ENCODE measurements around the gene ZMYND8. TPM values are rescaled to one million over a fixed set of nuclear protein-coding genes. Genes with fewer than 3 reads are reported as not detected.
"Not testable (repeated sequence)": the region's sequence is repeated elsewhere in the genome, so short reads cannot be mapped to it uniquely, and the experiment has no call there.

The ZMYND8 gene
- total RNA-seq, 4 donors from 2014 or later = 41.6 to 79.4 (median 60.7) TPM

- Histone ChIP-seq H3K4me3 (no peak overlapping the region), H3K27me3 (no peaks in the 10 kb centered on the region), H3K9me3 (no peaks in the 10 kb centered on the region), H3K4me1 (peaks cover 0 to 5% (median 4%) of the 10 kb centered on the region in 4 donors), H3K36me3 (no peaks in the 10 kb centered on the region), H3K27ac (no peak overlapping the region)
- no peak for TF ChIP-seq POLR2A (IDR thresholded peaks at IDR 0.05)
- no peak for TF ChIP-seq EP300 (IDR thresholded peaks at IDR 0.05; ENCODE audit: low read depth)
- no peak for TF ChIP-seq POLR2AphosphoS5 (IDR thresholded peaks at IDR 0.05)
- TF ChIP-seq CTCF (IDR thresholded peaks at IDR 0.05) = no peak
- no peak for DNase-seq
- in situ Hi-C loops (cut with MboI; ENCODE audit: low pct_ligation_motif_present in 1 of 4, low pct_unique_long_range_greater_than_20kb in 1 of 4, low sequenced_read_pairs in 3 of 4) (loop anchor here (5.0 to 25.0 kb wide), 8 partner anchors 105 to 617 kb away; no protein-coding TSS in a partner anchor), intact Hi-C loops (cut with DNase I; ENCODE audit: low total_unique reads) (loop anchor here (10.0 kb wide), 1 partner anchor 245 kb away; no protein-coding TSS in a partner anchor)
- 68 to 88% methylated on average over 9 to 15 of the region's 15 CpGs for WGBS, 2 donors (ENCODE audit: low coverage in 1 of 2)
Measured at GRCh38 chr20:47379433-47380150, 23.1 kb upstream of the ZMYND8 start.

GRCh38 chr20:47377122-47377722 lies 20.7 kb upstream of the ZMYND8 start:
- DNase-seq = no peak
- no peak overlapping the region for H3K27ac ChIP-seq
- 66 to 88% methylated on average over 2 to 4 of the region's 4 CpGs for WGBS, 2 donors (ENCODE audit: low coverage in 1 of 2)
- peaks cover 0 to 8% (median 0%) of the 10 kb centered on the region in 4 donors for H3K4me1 ChIP-seq
- H3K4me3 ChIP-seq = no peak overlapping the region
- H3K36me3 ChIP-seq = no peaks in the 10 kb centered on the region
- intact Hi-C loops (cut with DNase I; ENCODE audit: low total_unique reads) = no loop called here
- H3K27me3 ChIP-seq = no peaks in the 10 kb centered on the region
- H3K9me3 ChIP-seq = no peaks in the 10 kb centered on the region
- in situ Hi-C loops (cut with MboI; ENCODE audit: low pct_ligation_motif_present in 1 of 4, low pct_unique_long_range_greater_than_20kb in 1 of 4, low sequenced_read_pairs in 3 of 4) = loop anchor here in 3 of 4 donors (25.0 kb wide), 3 partner anchors 190 to 615 kb away; no protein-coding TSS in a partner anchor
- TF ChIP-seq CTCF (IDR thresholded peaks at IDR 0.05) (no peak), POLR2AphosphoS5 (IDR thresholded peaks at IDR 0.05) (no peak), EP300 (IDR thresholded peaks at IDR 0.05; ENCODE audit: low read depth) (no peak)

GRCh38 chr20:47376096-47376643 lies 19.7 kb upstream of the ZMYND8 start:
- not testable (repeated sequence) for H3K9me3 ChIP-seq

GRCh38 chr20:47374121-47374520 lies 17.6 kb upstream of the ZMYND8 start:
- intact Hi-C loops (cut with DNase I; ENCODE audit: low total_unique reads); DNase-seq; H3K27ac ChIP-seq; H3K36me3 ChIP-seq; H3K27me3 ChIP-seq; H3K9me3 ChIP-seq; H3K4me3 ChIP-seq; in situ Hi-C loops (cut with MboI; ENCODE audit: low pct_ligation_motif_present in 1 of 4, low pct_unique_long_range_greater_than_20kb in 1 of 4, low sequenced_read_pairs in 3 of 4); H3K4me1 ChIP-seq: not testable (repeated sequence)
- WGBS, 2 donors (ENCODE audit: low coverage in 1 of 2) = 90 to 98% methylated on average over 7 to 8 of the region's 8 CpGs

More at GRCh38 chr20:47376096-47376643, 19.7 kb upstream of the ZMYND8 start:
- H3K4me3 ChIP-seq; H3K36me3 ChIP-seq; H3K4me1 ChIP-seq; H3K27ac ChIP-seq; DNase-seq; intact Hi-C loops (cut with DNase I; ENCODE audit: low total_unique reads); H3K27me3 ChIP-seq: not testable (repeated sequence)
- WGBS, 2 donors (ENCODE audit: low coverage in 1 of 2) = 93 to 96% methylated on average over 5 to 7 of the region's 7 CpGs
- in situ Hi-C loops (cut with MboI; ENCODE audit: low pct_ligation_motif_present in 1 of 4, low pct_unique_long_range_greater_than_20kb in 1 of 4, low sequenced_read_pairs in 3 of 4) = loop anchor here in 3 of 4 donors (25.0 kb wide), 3 partner anchors 189 to 614 kb away; no protein-coding TSS in a partner anchor

GRCh38 chr20:47373206-47373733 lies 16.8 kb upstream of the ZMYND8 start:
- WGBS, 2 donors (ENCODE audit: low coverage in 1 of 2) = 80 to 100% methylated on average over 1 to 2 of the region's 2 CpGs
- no peak overlapping the region for H3K27ac ChIP-seq
- in situ Hi-C loops (cut with MboI; ENCODE audit: low pct_ligation_motif_present in 1 of 4, low pct_unique_long_range_greater_than_20kb in 1 of 4, low sequenced_read_pairs in 3 of 4) = no loop called here
- TF ChIP-seq POLR2A (IDR thresholded peaks at IDR 0.05) = no peak
- TF ChIP-seq CTCF (IDR thresholded peaks at IDR 0.05) = no peak
- TF ChIP-seq POLR2AphosphoS5 (IDR thresholded peaks at IDR 0.05) = no peak
- TF ChIP-seq EP300 (IDR thresholded peaks at IDR 0.05; ENCODE audit: low read depth) = no peak
- intact Hi-C loops (cut with DNase I; ENCODE audit: low total_unique reads) = no loop called here
- H3K27me3 ChIP-seq = no peaks in the 10 kb centered on the region
- peaks cover 0 to 3% (median 0%) of the 10 kb centered on the region in 4 donors for H3K4me1 ChIP-seq
- H3K4me3 ChIP-seq = no peak overlapping the region
- no peak for DNase-seq
- H3K9me3 ChIP-seq = no peaks in the 10 kb centered on the region
- H3K36me3 ChIP-seq = no peaks in the 10 kb centered on the region
